IMR-90 (cell line): ENCODE data around the gene HS6ST3. TPM values are rescaled to one million over a fixed set of nuclear protein-coding genes. Genes with fewer than 3 reads are reported as not detected.

Source experiments
- ATAC-seq: fragments of 200-7000 bp; cut with Tn5 transposase; 2 replicates; pipeline ENCODE4 v1.9.1; 2020; ENCODE audit warnings: low read depth, mild to moderate bottlenecking, moderate library complexity
- BruUV-seq: library from RNA; stranded (reverse); fragments of 400-500 nt; replicated peaks from 2 replicates; lab custom pipeline; 2021; lab: Mats Ljungman, UMichigan
- CTCF ChIA-PET: fragments of 300-600 bp; formaldehyde crosslinking; extraction: SDS; loops from one replicate; lab custom pipeline; 2021; ENCODE audit warnings: antibody characterized with exemption; lab: Yijun Ruan, JAX
- POLR2A ChIA-PET: fragments of 300-600 bp; sonication (Branson Sonifier 250); formaldehyde crosslinking; loops from one replicate; lab custom pipeline; 2022; ENCODE audit warnings: antibody characterized with exemption; ENCODE audit not compliant: unreplicated experiment; lab: Charles Lee
- DNase-seq: peaks from one replicate; pipeline ENCODE4 v3.0.0; 2013
- H2AFZ ChIP-seq: replicated peaks from 2 replicates; pipeline ENCODE3; 2013; ENCODE audit warnings: low read length, mild to moderate bottlenecking; ENCODE audit not compliant: poor library complexity
- H2AK5ac ChIP-seq: 2 replicates; pipeline ENCODE4 v1.6.1; 2013; ENCODE audit warnings: low read depth, low read length, inconsistent platforms
- H2AK9ac ChIP-seq: replicated peaks from 2 replicates; pipeline ENCODE3; 2013; ENCODE audit warnings: mild to moderate bottlenecking, low read depth, low read length, moderate library complexity; ENCODE audit not compliant: poor library complexity
- H2BK120ac ChIP-seq: 2 replicates; pipeline ENCODE4 v1.6.1; 2013; ENCODE audit warnings: low read depth, low read length, inconsistent platforms
- H2BK15ac ChIP-seq: 3 replicates; pipeline ENCODE4 v1.6.1; 2013; ENCODE audit warnings: low read depth, low read length, inconsistent platforms
- H2BK20ac ChIP-seq: 2 replicates; pipeline ENCODE4 v1.6.1; 2013; ENCODE audit warnings: low read depth, mild to moderate bottlenecking, inconsistent platforms, low read length, moderate library complexity
- H2BK5ac ChIP-seq: 2 replicates; pipeline ENCODE4 v1.6.1; 2013; ENCODE audit warnings: mild to moderate bottlenecking, low read depth, low read length, inconsistent platforms; ENCODE audit not compliant: poor library complexity, severe bottlenecking
- H3K14ac ChIP-seq: replicated peaks from 2 replicates; pipeline ENCODE4 v1.6.1; 2013; ENCODE audit warnings: low read depth, low read length, inconsistent platforms
- H3K18ac ChIP-seq: 2 replicates; pipeline ENCODE4 v1.6.1; 2013; ENCODE audit warnings: low read depth, low read length, control low read depth
- H3K23ac ChIP-seq: 2 replicates; pipeline ENCODE4 v1.6.1; 2013; ENCODE audit warnings: low read depth, low read length, inconsistent platforms
- H3K27ac ChIP-seq: 2 replicates; pipeline ENCODE4 v1.5.1; 2013; ENCODE audit warnings: mild to moderate bottlenecking, control low read depth, low read length; ENCODE audit not compliant: insufficient read depth
- H3K27me3 ChIP-seq: 2 replicates; pipeline ENCODE4 v1.6.1; 2013; ENCODE audit warnings: low read length; ENCODE audit not compliant: control insufficient read depth, insufficient read depth
- H3K36me3 ChIP-seq: 2 replicates; pipeline ENCODE4 v1.6.1; 2013; ENCODE audit warnings: low read length, mixed read lengths; ENCODE audit not compliant: control insufficient read depth, insufficient read depth
- H3K4ac ChIP-seq: 2 replicates; pipeline ENCODE4 v1.6.1; 2013; ENCODE audit warnings: low read depth, low read length, inconsistent platforms
- H3K4me1 ChIP-seq: 2 replicates; pipeline ENCODE4 v1.6.1; 2013; ENCODE audit warnings: low read length, mixed read lengths; ENCODE audit not compliant: control insufficient read depth, insufficient read depth
- H3K4me2 ChIP-seq: 2 replicates; pipeline ENCODE4 v1.6.1; 2013; ENCODE audit warnings: low read depth, mild to moderate bottlenecking, control low read depth, low read length, moderate library complexity
- H3K4me3 ChIP-seq: 2 replicates; pipeline ENCODE4 v1.5.1; 2013; ENCODE audit warnings: low read depth, mild to moderate bottlenecking, control low read depth, low read length, moderate library complexity; ENCODE audit not compliant: insufficient read depth
- H3K56ac ChIP-seq: 2 replicates; pipeline ENCODE4 v1.6.1; 2013; ENCODE audit warnings: low read length, inconsistent platforms; ENCODE audit not compliant: insufficient read depth; ENCODE audit errors: extremely low read depth
- H3K79me1 ChIP-seq, 2 experiments: 2 replicates each; pipeline ENCODE4 v1.6.1; 2013; ENCODE audit warnings: low read length in 2 of 2, inconsistent platforms in 1 of 2, low read depth in 1 of 2
- H3K9ac ChIP-seq: 2 replicates; pipeline ENCODE4 v1.6.1; 2013; ENCODE audit warnings: low read depth, low read length, control low read depth
- H3K9me1 ChIP-seq: 2 replicates; pipeline ENCODE4 v1.6.1; 2013; ENCODE audit warnings: low read length, inconsistent platforms; ENCODE audit not compliant: insufficient read depth
- H3K9me3 ChIP-seq: 2 replicates; pipeline ENCODE4 v1.6.1; 2013; ENCODE audit warnings: low read length; ENCODE audit not compliant: control insufficient read depth, insufficient read depth
- H4K20me1 ChIP-seq: 2 replicates; pipeline ENCODE4 v1.6.1; 2013; ENCODE audit warnings: low read length, inconsistent platforms; ENCODE audit not compliant: insufficient read depth
- H4K5ac ChIP-seq: 2 replicates; pipeline ENCODE4 v1.6.1; 2013; ENCODE audit warnings: mild to moderate bottlenecking, low read depth, low read length, control low read depth
- H4K8ac ChIP-seq, 2 experiments: 2 replicates each; pipeline ENCODE4 v1.6.1; 2013; ENCODE audit warnings: low read depth in 2 of 2, low read length in 2 of 2, control low read depth in 1 of 2, inconsistent platforms in 1 of 2
- H4K91ac ChIP-seq: 2 replicates; pipeline ENCODE4 v1.6.1; 2013; ENCODE audit warnings: low read depth, low read length, inconsistent platforms; ENCODE audit not compliant: insufficient read depth
- BHLHE40 ChIP-seq: fragments of 150-350 bp; IDR thresholded peaks from 2 replicates; pipeline ENCODE4 v1.6.1; 2016; ENCODE audit warnings: mild to moderate bottlenecking, low read depth, low read length
- CHD1 ChIP-seq: IDR thresholded peaks from 2 replicates; pipeline ENCODE4 v1.6.1; 2012; ENCODE audit warnings: low read depth, low read length, improper control_type of control experiment
- ELK1 ChIP-seq: fragments of 150-350 bp; IDR thresholded peaks from 2 replicates; pipeline ENCODE4 v1.6.1; 2016; ENCODE audit warnings: low read depth, mild to moderate bottlenecking, low read length, moderate library complexity, borderline replicate concordance
- FOS ChIP-seq: fragments of 150-350 bp; IDR thresholded peaks from 2 replicates; pipeline ENCODE4 v1.6.1; 2016; ENCODE audit warnings: low read depth, low read length
- MAFK ChIP-seq: IDR thresholded peaks from 2 replicates; pipeline ENCODE4 v1.6.1; 2012; ENCODE audit warnings: low read depth, low read length, improper control_type of control experiment
- MAZ ChIP-seq: IDR thresholded peaks from 2 replicates; pipeline ENCODE4 v1.6.1; 2012; ENCODE audit warnings: low read depth, mild to moderate bottlenecking, low read length, improper control_type of control experiment, moderate library complexity, borderline replicate concordance
- MXI1 ChIP-seq: IDR thresholded peaks from 2 replicates; pipeline ENCODE4 v1.6.1; 2012; ENCODE audit warnings: low read depth, mild to moderate bottlenecking, low read length, moderate library complexity, borderline replicate concordance
- POLR2A ChIP-seq: IDR thresholded peaks from 2 replicates; pipeline ENCODE4 v1.6.1; 2012; ENCODE audit warnings: mild to moderate bottlenecking, low read depth, low read length
- RCOR1 ChIP-seq: IDR thresholded peaks from 2 replicates; pipeline ENCODE4 v1.6.1; 2012; ENCODE audit warnings: mild to moderate bottlenecking, low read length, improper control_type of control experiment; ENCODE audit not compliant: insufficient replicate concordance
- USF2 ChIP-seq: fragments of 150-350 bp; IDR thresholded peaks from 2 replicates; pipeline ENCODE4 v1.6.1; 2017; ENCODE audit warnings: mild to moderate bottlenecking, antibody characterized with exemption, low read length, low read depth
- WGBS, 2 experiments: methylation state at CpG; one replicate each; pipeline versions ENCODE4 v1.1.5 to v1.1.7; 2013; ENCODE audit warnings: missing lambda C conversion rate in 2 of 2; ENCODE audit not compliant: insufficient read length in 1 of 2; ENCODE audit errors: extremely low coverage in 2 of 2; 5-methylcytosine and 5-hydroxymethylcytosine counted together
- dilution Hi-C: fragments of 300-500 bp; cut with HindIII; formaldehyde crosslinking; loops from one replicate; pipeline ENCODE4 v1.14.3; 2018; ENCODE audit warnings: low sequenced_read_pairs; ENCODE audit not compliant: unreplicated experiment
- in situ Hi-C: fragments of 300-500 bp; cut with MboI; formaldehyde crosslinking; loops from 3 replicates; pipeline ENCODE4 v1.14.3; 2019; ENCODE audit warnings: low sequenced_read_pairs, inconsistent platforms, mixed read lengths
- intact Hi-C: fragments of 100-400 bp; cut with micrococcal nuclease; formaldehyde crosslinking; loops from 2 replicates; pipeline ENCODE4 v1.10.0; 2022
- polyA plus RNA-seq, 3 experiments: library from polyadenylated mRNA; depleted of rRNA; stranded (reverse); fragments of >200 nt; gene quantifications; 2 replicates each; pipeline ENCODE4 v1.2.3, GENCODE V29; 2012; ENCODE audit warnings: low replicate concordance in 1 of 3
- total RNA-seq: library from RNA; depleted of rRNA; stranded (reverse); fragments of >200 nt; gene quantifications from 2 replicates; pipeline ENCODE4 v1.2.3, GENCODE V29; 2012

The HS6ST3 gene
- total and polyA plus RNA-seq, 2 of the 4 experiments (the other 2 are of a cell fraction): not detected

- Histone ChIP-seq H3K27me3 (no peaks in the 10 kb centered on the region), H3K14ac (no peak overlapping the region), H3K4me3 (no peak overlapping the region), H3K18ac (no peak overlapping the region), H3K4me1 (no peaks in the 10 kb centered on the region), H2AK9ac (no peak overlapping the region), H4K91ac (no peak overlapping the region), H3K36me3 (no peaks in the 10 kb centered on the region), H3K4me2 (no peak overlapping the region), H3K79me1 (no peaks in the 10 kb centered on the region), H4K5ac (no peak overlapping the region), H2AFZ (no peak overlapping the region), H2BK120ac (no peak overlapping the region), H3K9me3 (no peaks in the 10 kb centered on the region), H2BK15ac (no peak overlapping the region), H3K27ac (no peak overlapping the region), H3K9ac (no peak overlapping the region), H2BK5ac (no peak overlapping the region), H3K9me1 (no peaks in the 10 kb centered on the region), H2AK5ac (no peak overlapping the region), H4K20me1 (no peaks in the 10 kb centered on the region), H3K23ac (no peak overlapping the region), H3K4ac (no peak overlapping the region), H2BK20ac (no peak overlapping the region), H3K56ac (no peak overlapping the region), H4K8ac (no peak overlapping the region)
- no CpG with 5 or more reads among the region's 5 CpGs for WGBS, 2 experiments
- intact Hi-C loops: no loop called here
- DNase-seq (no peak), ATAC-seq (no peak)
- CTCF ChIA-PET: no interaction called here
- POLR2A ChIA-PET: no interaction called here
- in situ Hi-C loops: loop anchor here (25.0 kb wide), 1 partner anchor 774 kb away; no protein-coding TSS in a partner anchor
- dilution Hi-C loops: no loop called here
- TF ChIP-seq MAZ (no peak), RCOR1 (no peak), CHD1 (no peak), MXI1 (no peak), FOS (no peak), MAFK (no peak), POLR2A (no peak), USF2 (no peak), ELK1 (no peak), BHLHE40 (no peak)
- BruUV-seq: no TSS peak
These were observed 721.1 kb downstream of the HS6ST3 start for GRCh38 chr13:96811049-96811448.
